SJCRH30 (cell line): ENCODE results near the gene NUBPL. TPM values are rescaled to one million over a fixed set of nuclear protein-coding genes. Genes with fewer than 3 reads are reported as not detected.
"Not testable (repeated sequence)": the region's sequence is repeated elsewhere in the genome, so short reads cannot be mapped to it uniquely, and the experiment has no call there.

Experiments
- DNase-seq, 2 experiments: peaks; one replicate each; pipeline ENCODE4 v3.0.0-alpha.2; 2015 to 2020
- H3K27ac ChIP-seq: fragments of 250-450 bp; sonication (Bioruptor Pico); 2 replicates; pipeline ENCODE4 v1.5.1; 2020; ENCODE audit warnings: mild to moderate bottlenecking, moderate library complexity
- H3K27me3 ChIP-seq: fragments of 250-450 bp; sonication (Bioruptor Pico); 2 replicates; pipeline ENCODE4 v1.5.1; 2020; ENCODE audit warnings: mild to moderate bottlenecking, moderate library complexity
- H3K36me3 ChIP-seq: fragments of 250-450 bp; sonication (Bioruptor Pico); 2 replicates; pipeline ENCODE4 v1.5.1; 2020; ENCODE audit warnings: mild to moderate bottlenecking, moderate library complexity
- H3K4me1 ChIP-seq: fragments of 250-450 bp; sonication (Bioruptor Pico); 2 replicates; pipeline ENCODE4 v1.5.1; 2020; ENCODE audit warnings: mild to moderate bottlenecking, moderate library complexity
- H3K4me3 ChIP-seq: fragments of 250-450 bp; sonication (Bioruptor Pico); 2 replicates; pipeline ENCODE4 v1.5.1; 2020; ENCODE audit warnings: mild to moderate bottlenecking, moderate library complexity
- H3K9me3 ChIP-seq: fragments of 250-450 bp; sonication (Bioruptor Pico); replicated peaks from 2 replicates; pipeline ENCODE4 v1.5.1; 2020; ENCODE audit warnings: mild to moderate bottlenecking, moderate library complexity
- total RNA-seq: library from RNA; depleted of rRNA; stranded (reverse); fragments of >200 nt; shearing (Covaris generic); gene quantifications from 2 replicates; pipeline ENCODE4 v1.2.3, GENCODE V29; 2014

The NUBPL gene
- total RNA-seq, 1 experiment from 2014 or later = 13.6 TPM

DNA sequence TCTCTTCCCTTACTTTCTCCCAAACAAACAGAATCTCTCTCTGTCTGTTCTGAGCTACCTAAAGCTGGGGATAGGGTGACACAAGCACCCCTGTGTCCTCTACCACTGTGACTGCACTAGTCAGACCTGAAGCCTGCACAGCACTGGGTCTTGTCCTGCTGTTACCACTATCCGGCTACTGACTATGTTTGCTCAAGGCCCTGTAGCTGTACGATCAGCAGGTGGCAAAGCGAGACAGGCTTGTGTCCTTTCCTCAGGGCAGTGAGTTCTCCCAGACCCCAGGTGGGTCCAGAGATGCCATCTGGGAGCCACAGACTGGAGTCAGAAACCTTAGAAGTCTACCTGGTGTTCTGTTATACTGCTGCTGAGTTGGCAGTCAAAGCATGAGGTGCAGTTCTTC is 116.4 kb downstream of the NUBPL start:
- Histone ChIP-seq H3K36me3 (no peaks in the 10 kb centered on the region), H3K4me1 (no peaks in the 10 kb centered on the region), H3K9me3 (no peaks in the 10 kb centered on the region), H3K27me3 (no peaks in the 10 kb centered on the region), H3K27ac (no peak overlapping the region), H3K4me3 (no peak overlapping the region)
- DNase-seq = no peak

DNA sequence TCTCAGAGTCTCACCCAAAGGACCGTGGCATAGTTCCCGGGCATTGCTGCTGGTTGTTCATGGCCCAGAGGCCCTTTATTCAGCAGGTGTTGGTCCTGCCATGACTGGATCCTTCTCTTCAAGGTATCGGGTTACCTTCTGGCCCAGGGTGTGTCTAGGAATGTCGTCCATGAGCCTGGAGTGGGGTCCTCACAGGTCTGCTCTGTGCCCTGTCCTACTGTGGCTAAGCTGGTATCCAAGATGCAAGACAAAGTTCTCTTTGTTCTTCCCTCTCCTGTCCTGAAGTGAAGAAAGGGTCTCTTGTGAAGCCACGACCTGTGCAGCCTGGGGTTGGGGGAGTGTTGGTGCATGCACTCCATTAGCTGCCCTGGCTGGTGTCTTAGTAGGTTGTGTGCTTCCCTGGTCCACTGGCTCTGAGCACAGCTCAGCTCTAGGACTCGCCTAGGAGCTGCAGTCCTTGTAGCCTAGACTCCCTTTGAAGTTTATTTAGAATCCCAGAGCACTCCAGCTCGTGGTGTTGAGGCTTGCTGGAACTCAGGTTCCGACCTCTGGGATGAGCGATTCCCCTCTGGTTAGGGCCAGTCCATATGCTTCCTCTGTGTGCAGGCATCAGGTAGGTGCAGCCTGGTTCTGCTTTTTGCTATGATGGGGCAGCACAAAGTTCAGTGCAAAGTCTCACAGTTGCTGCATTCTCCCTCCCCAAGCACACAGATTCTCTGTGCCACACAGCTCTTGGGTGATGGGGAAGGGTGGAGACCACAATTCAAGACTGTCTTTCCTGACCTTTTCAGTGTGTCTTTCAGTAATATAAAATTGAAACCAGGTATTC is 117.4 kb downstream of the NUBPL start:
- no peaks in the 10 kb centered on the region for H3K9me3 ChIP-seq
- peak in 1 of 2 experiments; percentile 3 for DNase-seq
- H3K27ac ChIP-seq = no peak overlapping the region
- no peaks in the 10 kb centered on the region for H3K4me1 ChIP-seq
- no peaks in the 10 kb centered on the region for H3K27me3 ChIP-seq
- no peaks in the 10 kb centered on the region for H3K36me3 ChIP-seq
- no peak overlapping the region for H3K4me3 ChIP-seq

DNA sequence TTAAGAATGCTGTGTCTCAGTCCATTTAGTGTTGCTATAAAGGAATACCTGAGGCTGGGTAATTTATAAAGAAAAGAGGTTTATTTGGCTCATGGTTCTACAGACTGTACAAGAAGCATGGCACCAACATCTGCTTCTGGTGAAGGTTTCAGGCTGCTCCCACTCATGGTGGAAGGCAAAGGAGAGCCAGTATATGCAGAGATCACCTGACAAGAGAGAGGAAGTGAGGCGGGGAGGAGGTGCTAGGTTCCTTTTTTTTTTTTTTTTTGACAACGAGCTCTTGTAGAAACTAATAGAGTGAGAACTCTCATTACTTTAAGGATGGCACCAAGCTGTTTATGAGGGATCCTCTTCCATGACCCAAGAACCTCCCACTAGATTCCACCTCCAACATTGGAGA is 121.6 kb downstream of the NUBPL start:
- H3K4me3 ChIP-seq = no peak overlapping the region
- H3K27me3 ChIP-seq = no peaks in the 10 kb centered on the region
- 0 out of 2 replicates have a peak, but pooled peaks cover 4% of the 10 kb centered on the region for H3K9me3 ChIP-seq

DNA sequence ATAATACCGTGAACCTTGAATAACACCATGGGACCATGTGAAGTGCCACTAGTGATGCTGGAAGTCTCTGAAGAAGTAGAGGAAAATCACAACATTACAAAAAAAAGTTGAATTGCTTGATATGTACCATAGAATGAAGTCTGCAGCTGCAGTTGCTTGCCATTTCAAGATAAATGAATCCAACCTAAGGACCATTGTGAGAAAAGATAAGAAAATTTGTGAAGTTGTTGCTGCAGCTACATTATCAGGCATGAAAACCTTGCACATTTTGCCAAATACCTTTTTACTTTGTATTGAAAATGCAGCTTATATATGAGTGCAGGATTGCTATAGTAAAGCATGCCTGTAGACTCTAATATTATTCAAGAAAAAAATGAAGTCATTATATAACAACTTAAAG is 126.5 kb downstream of the NUBPL start:
- Histone ChIP-seq H3K36me3 (no peaks in the 10 kb centered on the region), H3K4me3 (no peak overlapping the region)
- DNase-seq = no peak

More for the DNA sequence above, 121.6 kb downstream of the NUBPL start:
- no peaks in the 10 kb centered on the region for H3K4me1 ChIP-seq
- no peak for DNase-seq
- no peak overlapping the region for H3K27ac ChIP-seq
- no peaks in the 10 kb centered on the region for H3K36me3 ChIP-seq

DNA sequence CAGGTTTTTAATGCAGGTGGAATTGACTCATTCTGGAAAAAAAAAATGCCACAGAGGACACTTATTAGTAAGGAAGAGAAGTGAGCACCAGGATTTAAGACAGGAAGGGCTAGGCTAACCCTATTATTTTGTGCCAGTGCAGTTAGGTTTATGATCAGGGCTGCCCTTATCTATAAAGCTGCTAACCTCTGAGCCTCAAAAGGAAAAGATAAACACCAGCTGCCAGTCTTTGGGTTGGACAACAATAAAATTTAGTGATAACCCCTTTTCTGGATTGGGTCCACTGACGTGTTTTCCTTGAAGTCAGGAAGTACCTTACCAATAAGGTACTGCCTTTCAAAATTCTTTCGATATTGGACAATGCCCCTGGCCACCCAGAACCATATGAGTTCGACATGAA is 128.9 kb downstream of the NUBPL start:
- Histone ChIP-seq H3K36me3 (no peaks in the 10 kb centered on the region), H3K27me3 (no peaks in the 10 kb centered on the region), H3K9me3 (no peaks in the 10 kb centered on the region), H3K27ac (no peak overlapping the region), H3K4me3 (no peak overlapping the region), H3K4me1 (no peaks in the 10 kb centered on the region)
- DNase-seq = no peak

More for the DNA sequence above, 126.5 kb downstream of the NUBPL start:
- no peaks in the 10 kb centered on the region for H3K27me3 ChIP-seq
- H3K4me1 ChIP-seq = no peaks in the 10 kb centered on the region
- 0 out of 2 replicates have a peak, but pooled peaks cover 4% of the 10 kb centered on the region for H3K9me3 ChIP-seq
- H3K27ac ChIP-seq = no peak overlapping the region

DNA sequence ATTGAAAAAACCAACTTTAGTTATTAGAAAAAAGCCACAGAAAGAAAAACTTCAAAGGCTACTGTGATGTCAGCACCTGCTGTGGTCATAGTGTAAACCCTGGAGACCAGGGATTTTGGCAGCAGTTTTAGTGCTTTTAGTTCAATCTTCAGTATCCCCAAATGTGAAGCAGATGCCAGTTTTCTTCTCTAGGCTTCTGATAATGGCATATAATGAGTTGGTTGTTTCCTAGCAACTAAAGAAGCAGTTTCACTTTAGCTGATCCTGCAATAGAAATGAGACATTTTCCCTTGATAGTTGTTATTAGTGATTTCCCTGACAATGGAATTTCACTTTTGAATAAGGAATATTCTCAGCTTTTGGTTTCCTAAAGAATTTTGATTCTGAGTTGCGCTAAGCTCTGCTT is 131.2 kb downstream of the NUBPL start:
- Histone ChIP-seq H3K9me3 (no peaks in the 10 kb centered on the region), H3K27me3 (no peaks in the 10 kb centered on the region), H3K4me3 (no peak overlapping the region), H3K36me3 (no peaks in the 10 kb centered on the region), H3K4me1 (no peaks in the 10 kb centered on the region), H3K27ac (no peak overlapping the region)
- peak in 1 of 2 experiments; percentile 24 for DNase-seq

DNA sequence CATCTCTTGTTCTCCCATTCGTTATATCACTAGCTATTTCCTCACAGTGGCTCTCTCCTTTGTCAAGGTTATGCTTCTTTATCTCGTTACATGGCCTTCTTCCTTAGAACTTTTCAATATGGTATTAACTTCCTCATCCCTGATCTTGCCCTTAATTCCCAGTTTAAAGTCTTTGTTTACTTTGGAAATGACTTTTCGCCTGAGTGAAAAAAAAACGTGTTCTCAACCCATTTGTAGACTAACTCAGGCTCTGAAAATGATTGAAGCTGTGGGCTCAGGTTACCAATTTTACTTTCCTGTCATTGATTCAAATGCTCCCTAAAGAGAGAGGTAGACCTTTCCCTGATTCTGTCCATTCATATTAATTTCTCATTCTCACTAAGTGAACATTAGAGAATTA is 135.2 kb downstream of the NUBPL start:
- no peak overlapping the region for H3K4me3 ChIP-seq
- no peaks in the 10 kb centered on the region for H3K27me3 ChIP-seq
- H3K36me3 ChIP-seq = no peaks in the 10 kb centered on the region
- DNase-seq = no peak
- no peak overlapping the region for H3K27ac ChIP-seq
- no peaks in the 10 kb centered on the region for H3K4me1 ChIP-seq
- H3K9me3 ChIP-seq = no peaks in the 10 kb centered on the region

DNA sequence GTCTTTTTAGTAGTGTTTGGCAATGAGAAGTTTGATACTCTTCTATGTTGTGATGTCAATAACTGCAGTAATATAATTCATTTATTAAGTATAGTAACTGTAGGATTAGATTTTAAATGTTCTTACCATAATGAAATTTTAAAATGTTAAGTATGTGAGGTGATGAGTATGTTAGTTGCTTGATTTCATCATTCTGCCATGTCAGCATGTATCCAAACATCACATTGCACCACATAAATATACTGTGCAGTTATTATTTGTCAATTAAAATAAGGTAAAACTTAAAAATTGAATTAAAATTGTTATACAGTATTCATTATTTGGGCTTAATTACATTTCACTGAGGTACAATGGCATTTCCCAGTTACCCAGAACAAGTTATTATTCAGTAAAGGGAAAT is 138.6 kb downstream of the NUBPL start:
- DNase-seq = no peak
- Histone ChIP-seq H3K9me3 (0 out of 2 replicates have a peak, but pooled peaks cover 5% of the 10 kb centered on the region), H3K4me1 (no peaks in the 10 kb centered on the region), H3K36me3 (no peaks in the 10 kb centered on the region), H3K27ac (no peak overlapping the region), H3K27me3 (no peaks in the 10 kb centered on the region), H3K4me3 (no peak overlapping the region)

DNA sequence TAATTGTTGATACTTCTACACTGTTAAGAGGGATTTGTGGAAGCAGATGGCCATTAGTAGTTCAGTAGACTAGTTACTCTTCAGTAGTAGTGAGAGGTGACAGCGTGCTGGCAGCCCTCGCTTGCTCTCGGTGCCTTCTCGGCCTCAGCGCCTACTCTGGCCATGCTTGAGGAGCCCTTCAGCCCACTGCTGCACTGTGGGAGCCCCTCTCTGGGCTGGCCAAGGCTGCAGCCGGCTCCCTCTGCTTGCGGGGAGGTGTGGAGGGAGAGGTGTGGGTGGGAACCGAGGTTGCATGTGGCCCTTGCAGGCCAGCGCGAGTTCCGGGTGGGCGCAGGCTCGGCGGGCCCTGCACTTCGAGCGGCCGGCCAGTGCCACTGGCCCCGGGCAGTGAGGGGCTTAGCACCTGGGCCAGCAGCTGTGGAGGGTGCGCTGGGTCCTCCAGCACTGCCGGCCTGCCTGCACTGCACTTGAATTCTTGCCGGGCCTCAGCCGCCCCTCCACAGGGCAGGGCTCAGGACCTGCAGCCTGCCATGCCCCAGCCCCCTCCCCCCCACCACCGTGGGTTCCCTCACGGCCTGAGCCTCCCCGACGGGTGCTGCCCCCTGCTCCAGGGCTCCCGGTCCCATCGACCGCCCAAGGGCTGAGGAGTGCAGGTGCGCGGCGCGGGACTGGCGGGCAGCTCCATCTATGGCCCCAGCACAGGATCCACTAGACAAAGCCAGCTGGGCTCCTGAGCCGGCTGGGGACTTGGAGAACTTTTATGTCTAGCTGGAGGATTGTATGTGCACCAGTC is 139.3 kb downstream of the NUBPL start:
- Histone ChIP-seq H3K36me3 (no peaks in the 10 kb centered on the region), H3K27ac (no peak overlapping the region), H3K4me3 (no peak overlapping the region), H3K27me3 (no peaks in the 10 kb centered on the region), H3K9me3 (0 out of 2 replicates have a peak, but pooled peaks cover 5% of the 10 kb centered on the region), H3K4me1 (no peaks in the 10 kb centered on the region)
- DNase-seq = no peak

DNA sequence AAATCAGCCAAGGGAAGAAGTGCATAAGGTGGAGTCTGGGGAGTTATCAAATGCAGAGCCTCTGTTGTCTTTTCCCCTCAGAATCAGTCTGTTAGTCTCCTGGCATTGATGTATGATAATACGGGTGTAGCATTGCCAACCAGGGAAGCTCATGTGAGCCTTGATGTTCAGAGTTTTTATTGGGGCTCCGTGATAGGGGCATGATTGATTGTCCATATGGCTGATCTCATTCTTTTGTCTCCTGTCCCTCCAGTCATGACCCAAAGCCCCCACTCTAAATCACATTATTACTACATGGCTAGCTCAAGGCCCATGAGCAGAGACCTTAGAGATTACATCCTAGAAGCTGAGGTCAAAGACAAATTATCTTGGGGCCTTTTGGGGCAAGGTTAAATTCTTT is 140.9 kb downstream of the NUBPL start:
- Histone ChIP-seq H3K27ac (no peak overlapping the region), H3K4me3 (no peak overlapping the region), H3K27me3 (no peaks in the 10 kb centered on the region), H3K9me3 (0 out of 2 replicates have a peak, but pooled peaks cover 5% of the 10 kb centered on the region), H3K4me1 (no peaks in the 10 kb centered on the region), H3K36me3 (no peaks in the 10 kb centered on the region)
- DNase-seq = no peak

DNA sequence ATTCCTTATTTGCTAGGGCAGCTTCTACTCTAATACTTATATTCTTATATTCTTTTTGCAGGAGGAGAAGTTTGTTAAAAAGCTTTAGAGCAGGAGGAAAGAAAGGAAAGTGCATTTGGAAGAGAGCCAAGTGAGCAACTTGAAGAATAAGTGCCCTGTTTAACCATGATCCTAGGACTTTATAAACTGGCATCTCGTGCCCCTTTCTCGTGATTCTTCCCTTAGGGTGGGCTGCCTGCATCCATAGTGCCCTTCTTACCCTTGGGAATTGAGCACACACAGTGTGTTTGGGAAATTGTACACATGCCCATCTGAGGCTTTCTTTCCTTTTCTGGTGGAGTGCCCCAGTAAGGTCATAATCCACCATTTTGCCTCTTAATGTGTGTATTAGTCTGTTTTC is 141.9 kb downstream of the NUBPL start:
- DNase-seq = no peak
- Histone ChIP-seq H3K36me3 (no peaks in the 10 kb centered on the region), H3K4me1 (no peaks in the 10 kb centered on the region), H3K9me3 (0 out of 2 replicates have a peak, but pooled peaks cover 5% of the 10 kb centered on the region), H3K27ac (no peak overlapping the region), H3K4me3 (no peak overlapping the region), H3K27me3 (no peaks in the 10 kb centered on the region)

DNA sequence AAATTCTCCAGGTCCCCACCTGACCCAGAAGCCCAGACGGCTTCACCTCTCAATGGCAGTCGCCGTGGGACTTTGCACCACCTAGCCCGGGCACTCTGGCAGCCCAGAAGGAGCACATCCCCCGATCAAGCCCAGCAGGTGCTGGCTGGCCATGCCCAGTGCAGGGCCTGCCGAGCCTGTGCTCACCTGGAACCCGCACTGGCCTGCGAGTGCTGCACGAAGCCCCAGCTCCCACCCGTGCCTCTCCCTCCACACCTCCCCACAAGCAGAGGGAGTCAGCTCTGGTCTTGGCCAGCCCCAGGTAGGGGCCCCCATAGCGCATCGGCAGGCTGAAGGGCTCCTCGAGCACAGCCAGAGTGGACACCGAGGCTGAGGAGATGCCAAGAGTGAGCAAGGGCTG is 144.5 kb downstream of the NUBPL start:
- Histone ChIP-seq H3K27ac (no peak overlapping the region), H3K27me3 (no peaks in the 10 kb centered on the region), H3K4me3 (no peak overlapping the region), H3K4me1 (no peaks in the 10 kb centered on the region), H3K36me3 (no peaks in the 10 kb centered on the region), H3K9me3 (0 out of 2 replicates have a peak, but pooled peaks cover 5% of the 10 kb centered on the region)
- no peak for DNase-seq

DNA sequence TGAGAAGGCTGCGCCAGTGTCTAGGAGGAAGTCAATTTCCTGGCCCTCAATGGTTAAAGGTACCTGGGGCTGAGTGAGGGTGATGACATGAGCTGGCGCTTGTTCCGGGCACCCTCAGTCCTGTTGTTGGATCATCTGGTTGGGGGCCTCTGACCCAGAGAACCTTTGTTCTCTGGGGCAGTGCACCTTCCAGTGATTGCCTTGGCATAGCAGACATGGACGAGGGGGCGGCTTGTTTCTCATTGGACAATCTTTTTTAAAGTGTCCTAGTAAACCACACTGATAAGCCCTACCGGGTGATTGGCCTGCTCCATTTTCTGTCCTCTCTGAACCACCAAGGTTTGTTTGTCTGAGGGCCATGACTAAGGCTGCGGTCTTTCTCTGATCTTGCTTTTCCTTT is 147.5 kb downstream of the NUBPL start:
- H3K27ac ChIP-seq, H3K27me3 ChIP-seq, H3K36me3 ChIP-seq, DNase-seq, H3K4me1 ChIP-seq, H3K4me3 ChIP-seq, H3K9me3 ChIP-seq: not testable (repeated sequence)

DNA sequence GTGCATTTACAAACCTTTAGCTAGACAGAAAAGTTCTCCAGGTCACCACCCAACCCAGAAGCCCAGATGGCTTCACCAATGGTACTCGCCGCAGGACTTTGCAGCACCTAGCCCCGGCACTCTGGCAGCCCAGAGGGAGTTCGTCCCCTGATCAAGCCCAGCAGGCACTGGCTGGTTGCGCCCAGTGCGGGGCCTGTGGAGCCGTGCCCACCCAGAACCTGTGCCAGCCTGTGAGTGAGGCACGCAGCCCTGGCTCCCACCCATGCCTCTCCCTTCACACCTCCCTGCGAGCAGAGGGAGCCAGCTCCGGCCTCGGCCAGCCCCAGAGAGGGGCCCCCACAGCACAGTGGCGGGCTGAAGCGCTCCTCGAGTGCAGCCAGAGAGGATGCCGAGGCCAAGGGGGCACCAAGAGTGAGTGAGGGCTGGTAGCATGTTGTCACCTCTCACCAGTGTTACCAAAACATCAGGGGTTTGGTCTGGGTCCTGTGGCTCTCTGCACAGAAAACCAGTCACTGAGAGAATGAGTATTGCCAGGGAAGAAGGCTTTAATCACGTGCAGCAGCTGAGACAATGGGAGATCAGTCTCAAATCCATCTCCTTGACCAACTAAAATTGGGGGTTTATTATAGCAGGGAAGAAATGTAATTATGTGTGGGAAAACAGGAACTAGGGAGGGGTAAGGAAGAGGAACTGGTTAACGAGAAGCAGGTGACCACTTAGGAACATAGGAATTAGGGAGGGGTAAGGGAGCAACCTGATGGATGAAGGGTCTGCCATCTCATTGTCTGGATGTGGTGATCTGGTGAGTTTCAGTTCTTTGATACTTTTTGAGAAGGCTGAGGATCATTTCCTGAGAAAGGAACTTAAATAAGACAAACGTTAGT is 151.3 kb downstream of the NUBPL start:
- no peak for DNase-seq
- Histone ChIP-seq H3K4me3 (no peak overlapping the region), H3K27ac (no peak overlapping the region), H3K36me3 (no peaks in the 10 kb centered on the region; the same call in 1 of the 2 replicates), H3K9me3 (no peaks in the 10 kb centered on the region), H3K27me3 (no peaks in the 10 kb centered on the region), H3K4me1 (no peaks in the 10 kb centered on the region)
